Liver (tissue), 9 donors: ENCODE data around the gene DYNC1LI2. TPM values are rescaled to one million over a fixed set of nuclear protein-coding genes. Genes with fewer than 3 reads are reported as not detected.

Source experiments
- DNase-seq: peaks from one replicate; pipeline ENCODE4 v3.0.0-alpha.2; 2017; ENCODE audit warnings: low spot score
- H3K27ac ChIP-seq, 2 donors: one replicate each; pipeline ENCODE4 v1.7.0; 2013; ENCODE audit warnings: inconsistent platforms in 2 of 2, low read length in 2 of 2, control low read depth in 1 of 2, low read depth in 1 of 2, mild to moderate bottlenecking in 1 of 2
- H3K27me3 ChIP-seq, 4 donors: one replicate each; pipeline versions ENCODE4 v1.6.1 to v1.7.0; 2013; ENCODE audit warnings: low read length in 3 of 4, inconsistent platforms in 1 of 4, mild to moderate bottlenecking in 1 of 4, moderate library complexity in 1 of 4; ENCODE audit not compliant: control insufficient read depth in 4 of 4, insufficient read depth in 4 of 4
- H3K36me3 ChIP-seq, 4 donors: one replicate each; pipeline versions ENCODE4 v1.6.1 to v1.7.0; 2013; ENCODE audit warnings: low read length in 3 of 4, mild to moderate bottlenecking in 3 of 4, low read depth in 1 of 4, moderate library complexity in 1 of 4; ENCODE audit not compliant: control insufficient read depth in 4 of 4, insufficient read depth in 3 of 4
- H3K4me1 ChIP-seq, 4 donors: one replicate each; pipeline versions ENCODE4 v1.6.1 to v1.7.0; 2013; ENCODE audit warnings: low read length in 3 of 4, mild to moderate bottlenecking in 3 of 4, moderate library complexity in 1 of 4; ENCODE audit not compliant: control insufficient read depth in 4 of 4, insufficient read depth in 4 of 4
- H3K4me3 ChIP-seq, 3 donors: one replicate each; pipeline versions ENCODE4 v1.6.1 to v1.7.0; 2013; ENCODE audit warnings: low read length in 3 of 3, control low read depth in 1 of 3, low read depth in 1 of 3, mild to moderate bottlenecking in 1 of 3
- H3K9ac ChIP-seq, 2 donors: one replicate each; pipeline ENCODE4 v1.7.0; 2013; ENCODE audit warnings: low read length in 2 of 2, mild to moderate bottlenecking in 2 of 2, moderate library complexity in 2 of 2, control low read depth in 1 of 2, low read depth in 1 of 2
- H3K9me3 ChIP-seq, 4 donors: one replicate each; pipeline versions ENCODE4 v1.6.1 to v1.7.0; 2013; ENCODE audit warnings: low read length in 3 of 4; ENCODE audit not compliant: control insufficient read depth in 4 of 4
- ATF3 ChIP-seq: IDR thresholded peaks from 2 replicates; pipeline ENCODE4 v1.6.1; 2016; ENCODE audit warnings: antibody characterized with exemption
- CTCF ChIP-seq: fragments of 150-350 bp; IDR thresholded peaks from 2 replicates; pipeline ENCODE4 v1.5.1; 2017; ENCODE audit warnings: improper control_type of control experiment, low read depth, low read length; ENCODE audit not compliant: missing input control
- EGR1 ChIP-seq, 2 donors: IDR thresholded peaks; 2 replicates each; pipeline ENCODE4 v1.6.1; 2016 to 2018; ENCODE audit warnings: antibody characterized with exemption in 2 of 2, low read depth in 2 of 2
- FOXA1 ChIP-seq: IDR thresholded peaks from 2 replicates; pipeline ENCODE4 v1.6.1; 2016; ENCODE audit warnings: antibody characterized with exemption
- FOXA2 ChIP-seq: IDR thresholded peaks from 2 replicates; pipeline ENCODE4 v1.6.1; 2016; ENCODE audit warnings: antibody characterized with exemption
- GABPA ChIP-seq, 2 donors: IDR thresholded peaks in 1 of 2; conservative IDR thresholded peaks in 1 of 2; 2 replicates each; pipeline ENCODE4 v1.6.1; 2016; ENCODE audit warnings: antibody characterized with exemption in 2 of 2, mild to moderate bottlenecking in 1 of 2, moderate library complexity in 1 of 2
- HNF4A ChIP-seq, 2 donors: conservative IDR thresholded peaks; 2 replicates each; pipeline ENCODE4 v1.6.1; 2016; ENCODE audit warnings: antibody characterized with exemption in 2 of 2, mild to moderate bottlenecking in 2 of 2
- HNF4G ChIP-seq: IDR thresholded peaks from 2 replicates; pipeline ENCODE4 v1.6.1; 2016; ENCODE audit warnings: antibody characterized with exemption
- JUND ChIP-seq, 2 donors: IDR thresholded peaks; 2 replicates each; pipeline ENCODE4 v1.6.1; 2016; ENCODE audit warnings: antibody characterized with exemption in 2 of 2
- NR2F2 ChIP-seq: IDR thresholded peaks from 2 replicates; pipeline ENCODE4 v1.6.1; 2016; ENCODE audit warnings: antibody characterized with exemption
- REST ChIP-seq: IDR thresholded peaks from 2 replicates; pipeline ENCODE4 v1.6.1; 2016; ENCODE audit warnings: antibody characterized with exemption, mild to moderate bottlenecking
- RXRA ChIP-seq, 2 donors: IDR thresholded peaks; 2 replicates each; pipeline ENCODE4 v1.6.1; 2017 to 2018; ENCODE audit warnings: antibody characterized with exemption in 2 of 2, mild to moderate bottlenecking in 1 of 2
- YY1 ChIP-seq: IDR thresholded peaks from 2 replicates; pipeline ENCODE4 v1.6.1; 2016; ENCODE audit warnings: antibody characterized with exemption, mild to moderate bottlenecking
- ZBTB33 ChIP-seq: IDR thresholded peaks from 2 replicates; pipeline ENCODE4 v1.6.1; 2016; ENCODE audit warnings: antibody characterized with exemption
- WGBS: extraction: QIAGEN DNeasy Blood & Tissue Kit; methylation state at CpG from one replicate; pipeline ENCODE4 v1.1.7; 2013; 5-methylcytosine and 5-hydroxymethylcytosine counted together
- polyA plus RNA-seq, 2 donors: library from polyadenylated mRNA; stranded (reverse) in 1 of 2; unstranded in 1 of 2; fragments of 200-250 nt in 1 of 2; fragments of >200 nt in 1 of 2; fragmentation: Nextera tagmentation in 1 of 2; extraction: Ambion mirVana in 1 of 2; gene quantifications; one replicate each; pipeline versions ENCODE4 v1.2.1 to v1.2.3, GENCODE V29; 2013 to 2015
- total RNA-seq, 2 donors: library from RNA; depleted of rRNA; stranded (reverse); fragments of >200 nt; gene quantifications; one replicate each; pipeline ENCODE4 v1.2.3, GENCODE V29; 2014
- donor health status: healthy.
- donor health status: healthy.
- donor health status: healthy.
- donor health status: healthy.
- donor health status: healthy.

The DYNC1LI2 gene
- total and polyA plus RNA-seq, 4 donors: 14.2 to 106 (median 35.1) TPM

GRCh38 chr16:66681676-66682075 lies 69.7 kb downstream of the DYNC1LI2 start:
- no peak overlapping the region for H3K27ac ChIP-seq
- no peaks in the 10 kb centered on the region for H3K4me1 ChIP-seq
- 96% methylated on average over 4 of the region's 4 CpGs for WGBS
- no peak for TF ChIP-seq CTCF
- TF ChIP-seq HNF4G: no peak
- no peak for TF ChIP-seq GABPA (IDR thresholded peaks at IDR 0.05 in 1 of 2, conservative IDR thresholded peaks at IDR 0.05 in 1 of 2)
- TF ChIP-seq ZBTB33: no peak
- TF ChIP-seq FOXA1: no peak
- no peak for TF ChIP-seq HNF4A (conservative IDR thresholded peaks at IDR 0.05)
- TF ChIP-seq FOXA2: no peak
- no peak for TF ChIP-seq RXRA (IDR thresholded peaks at IDR 0.05)
- no peak for TF ChIP-seq YY1
- TF ChIP-seq REST: no peak
- H3K36me3 ChIP-seq: no peaks in the 10 kb centered on the region
- H3K9me3 ChIP-seq: no peaks in the 10 kb centered on the region
- no peaks in the 10 kb centered on the region for H3K27me3 ChIP-seq
- no peak overlapping the region for H3K9ac ChIP-seq
- no peak for DNase-seq
- H3K4me3 ChIP-seq: no peak overlapping the region

GRCh38 chr16:66678337-66678736 lies 73.1 kb downstream of the DYNC1LI2 start:
- DNase-seq: no peak
- Histone ChIP-seq H3K27me3 (no peaks in the 10 kb centered on the region), H3K36me3 (no peaks in the 10 kb centered on the region), H3K9me3 (no peaks in the 10 kb centered on the region), H3K9ac (no peak overlapping the region), H3K4me3 (no peak overlapping the region), H3K27ac (no peak overlapping the region), H3K4me1 (no peaks in the 10 kb centered on the region)
- TF ChIP-seq REST (no peak), ATF3 (no peak), EGR1 (IDR thresholded peaks at IDR 0.05; ENCODE audit: low read depth in 2 of 2) (no peak), HNF4G (no peak), NR2F2 (no peak), FOXA1 (no peak), HNF4A (conservative IDR thresholded peaks at IDR 0.05) (no peak), JUND (IDR thresholded peaks at IDR 0.05) (no peak), ZBTB33 (no peak)
- 90% methylated on average over 2 of the region's 2 CpGs for WGBS
